ENCODE results near the gene AP3D1. TPM values are rescaled to one million over a fixed set of nuclear protein-coding genes. Genes with fewer than 3 reads are reported as not detected.

The AP3D1 gene
- total and polyA plus RNA-seq, 2 donors (not counting 3 experiments of a cell fraction or from before 2014, with no cell fraction given), result 130 to 137 TPM

GRCh38 chr19:2061495-2062388 lies 89.6 kb downstream of the AP3D1 start:
- DNase-seq (ENCODE audit: low read depth, low spot score) (peak; percentile 98), FAIRE-seq (peak; percentile 97)
- CTCF ChIA-PET, result interaction anchor here (0.6 to 1.1 kb wide), 4 partner anchors 8 to 284 kb away, joined by 3 to 4 read pairs (median 3); no protein-coding TSS in a partner anchor
- dilution Hi-C loops (cut with MboI; ENCODE audit: extremely low pct_ligation_motif_present, low sequenced_read_pairs), result no loop called here
- TF ChIP-seq JUN (IDR thresholded peaks at IDR 0.05; ENCODE audit: borderline replicate concordance, insufficient read depth, insufficient read length, low read depth) (no peak), GATA2 (IDR thresholded peaks at IDR 0.05; ENCODE audit: insufficient read depth, insufficient read length, low read depth, low read length) (no peak), FOS (IDR thresholded peaks at IDR 0.05; ENCODE audit: borderline replicate concordance, insufficient read depth, low read length) (no peak), MYC (IDR thresholded peaks at IDR 0.05; ENCODE audit: low read depth, low read length) (no peak), POLR2A (IDR thresholded peaks at IDR 0.05; ENCODE audit: low read depth, low read length) (peak; percentile 33), POLR2AphosphoS5 (IDR thresholded peaks at IDR 0.05; ENCODE audit: insufficient read depth, low read depth, low read length) (peak; percentile 26), EZH2 (IDR thresholded peaks at IDR 0.05; ENCODE audit: borderline replicate concordance, low read depth, low read length, severe bottlenecking) (no peak)
- TF ChIP-seq, protein P1, sequence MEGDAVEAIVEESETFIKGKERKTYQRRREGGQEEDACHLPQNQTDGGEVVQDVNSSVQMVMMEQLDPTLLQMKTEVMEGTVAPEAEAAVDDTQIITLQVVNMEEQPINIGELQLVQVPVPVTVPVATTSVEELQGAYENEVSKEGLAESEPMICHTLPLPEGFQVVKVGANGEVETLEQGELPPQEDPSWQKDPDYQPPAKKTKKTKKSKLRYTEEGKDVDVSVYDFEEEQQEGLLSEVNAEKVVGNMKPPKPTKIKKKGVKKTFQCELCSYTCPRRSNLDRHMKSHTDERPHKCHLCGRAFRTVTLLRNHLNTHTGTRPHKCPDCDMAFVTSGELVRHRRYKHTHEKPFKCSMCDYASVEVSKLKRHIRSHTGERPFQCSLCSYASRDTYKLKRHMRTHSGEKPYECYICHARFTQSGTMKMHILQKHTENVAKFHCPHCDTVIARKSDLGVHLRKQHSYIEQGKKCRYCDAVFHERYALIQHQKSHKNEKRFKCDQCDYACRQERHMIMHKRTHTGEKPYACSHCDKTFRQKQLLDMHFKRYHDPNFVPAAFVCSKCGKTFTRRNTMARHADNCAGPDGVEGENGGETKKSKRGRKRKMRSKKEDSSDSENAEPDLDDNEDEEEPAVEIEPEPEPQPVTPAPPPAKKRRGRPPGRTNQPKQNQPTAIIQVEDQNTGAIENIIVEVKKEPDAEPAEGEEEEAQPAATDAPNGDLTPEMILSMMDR (IDR thresholded peaks at IDR 0.05; ENCODE audit: extremely low read depth in 1 of 2, insufficient read depth in 1 of 2, low read depth in 1 of 2, low read length in 2 of 2), result no peak
- TF ChIP-seq, protein P2, sequence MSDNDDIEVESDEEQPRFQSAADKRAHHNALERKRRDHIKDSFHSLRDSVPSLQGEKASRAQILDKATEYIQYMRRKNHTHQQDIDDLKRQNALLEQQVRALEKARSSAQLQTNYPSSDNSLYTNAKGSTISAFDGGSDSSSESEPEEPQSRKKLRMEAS (IDR thresholded peaks at IDR 0.05; ENCODE audit: insufficient read depth, insufficient read length), result peak; percentile 40
- Histone ChIP-seq H3K4me1 (ENCODE audit: control insufficient read depth, extremely low read depth, insufficient read depth, low read length) (peaks cover 27% of the 10 kb centered on the region), H3K9ac (replicated peaks; ENCODE audit: extremely low read depth, insufficient read depth, low read length) (peak overlapping the region; percentile 71), H3K36me3 (ENCODE audit: control insufficient read depth in 2 of 2, extremely low read depth in 1 of 2, insufficient read depth in 2 of 2, low read length in 2 of 2) (no peaks in the 10 kb centered on the region), H3K4me3 (replicated peaks in 1 of 3; ENCODE audit: insufficient read depth in 1 of 3, low read depth in 1 of 3, low read length in 3 of 3) (peak overlapping the region; percentile 17 to 51 (median 41)), H4K20me1 (replicated peaks; ENCODE audit: control insufficient read depth, extremely low read depth, insufficient read depth, low read length) (no peaks in the 10 kb centered on the region), H3K9me1 (replicated peaks; ENCODE audit: control insufficient read depth, extremely low read depth, insufficient read depth, low read length) (no peaks in the 10 kb centered on the region), H3K4me2 (ENCODE audit: insufficient read depth, low read length) (peak overlapping the region; percentile 82), H3K9me3 (replicated peaks; ENCODE audit: control insufficient read depth, insufficient read depth, low read length) (no peaks in the 10 kb centered on the region), H2AFZ (ENCODE audit: low read depth, low read length) (peak overlapping the region; percentile 87), H3K79me2 (ENCODE audit: control insufficient read depth, insufficient read depth, low read length) (no peaks in the 10 kb centered on the region), H3K27me3 (ENCODE audit: control insufficient read depth in 2 of 2, insufficient read depth in 2 of 2, low read length in 2 of 2) (no peaks in the 10 kb centered on the region), H3K27ac (ENCODE audit: insufficient read depth, low read depth, low read length) (peak overlapping the region; percentile 77)
- no TSS peak for BruUV-seq (replicated peaks)
- intact Hi-C loops (cut with micrococcal nuclease), result no loop called here
- POLR2A ChIA-PET, result no interaction called here

Measured in endothelial cell of umbilical vein (primary cell).